ENCODE data around the gene KCNJ11.
A peak's percentile ranks its signal among the peaks of the same experiment; 100 is the strongest.

KCNJ11 gene

GRCh38 chr11:17366495-17366894 is 22.0 kb downstream of the KCNJ11 start:
- Histone ChIP-seq H3K4me3 (ENCODE audit: insufficient read length, low read depth) (no peak overlapping the region), H3K4me1 (ENCODE audit: insufficient read depth, insufficient read length) (no peaks in the 10 kb centered on the region), H3K36me3 (ENCODE audit: insufficient read depth, insufficient read length, low read length) (no peaks in the 10 kb centered on the region), H3K9me3 (ENCODE audit: insufficient read depth, low read length) (peaks cover 34% of the 10 kb centered on the region), H3K27me3 (ENCODE audit: insufficient read depth, insufficient read length) (no peaks in the 10 kb centered on the region), H3K9ac (ENCODE audit: insufficient read length, low read depth) (no peak overlapping the region)
- DNase-seq (ENCODE audit: low read depth, low spot score) = no peak
- TF ChIP-seq SUZ12 (IDR thresholded peaks at IDR 0.05; ENCODE audit: extremely low read depth, insufficient read depth, insufficient read length) (no peak), ZNF274 (IDR thresholded peaks at IDR 0.05; ENCODE audit: low read depth, low read length) (no peak), YY1 (IDR thresholded peaks at IDR 0.05; ENCODE audit: insufficient read depth, insufficient read length) (no peak)

GRCh38 chr11:17354601-17354991 is 33.9 kb downstream of the KCNJ11 start:
- no peak overlapping the region for H3K4me3 ChIP-seq (ENCODE audit: insufficient read length, low read depth)
- no peak for TF ChIP-seq SUZ12 (IDR thresholded peaks at IDR 0.05; ENCODE audit: extremely low read depth, insufficient read depth, insufficient read length)
- no peaks in the 10 kb centered on the region for H3K36me3 ChIP-seq (ENCODE audit: insufficient read depth, insufficient read length, low read length)
- H3K4me1 ChIP-seq (ENCODE audit: insufficient read depth, insufficient read length) = peaks cover 5% of the 10 kb centered on the region
- no peak overlapping the region for H3K9ac ChIP-seq (ENCODE audit: insufficient read length, low read depth)
- peaks cover 48% of the 10 kb centered on the region for H3K27me3 ChIP-seq (ENCODE audit: insufficient read depth, insufficient read length)
- no peaks in the 10 kb centered on the region for H3K9me3 ChIP-seq (ENCODE audit: insufficient read depth, low read length)
- no peak for DNase-seq (ENCODE audit: low read depth, low spot score)

- TF ChIP-seq ZNF274 (IDR thresholded peaks at IDR 0.05; ENCODE audit: low read depth, low read length) (no peak), YY1 (IDR thresholded peaks at IDR 0.05; ENCODE audit: insufficient read depth, insufficient read length) (no peak), SUZ12 (IDR thresholded peaks at IDR 0.05; ENCODE audit: extremely low read depth, insufficient read depth, insufficient read length) (no peak)
- Histone ChIP-seq H3K27me3 (ENCODE audit: insufficient read depth, insufficient read length) (peaks cover 54% of the 10 kb centered on the region), H3K9ac (ENCODE audit: insufficient read length, low read depth) (peak overlapping the region; percentile 66), H3K36me3 (ENCODE audit: insufficient read depth, insufficient read length, low read length) (no peaks in the 10 kb centered on the region), H3K9me3 (ENCODE audit: insufficient read depth, low read length) (no peaks in the 10 kb centered on the region), H3K4me3 (ENCODE audit: insufficient read length, low read depth) (peak overlapping the region; percentile 27), H3K4me1 (ENCODE audit: insufficient read depth, insufficient read length) (peaks cover 5% of the 10 kb centered on the region)
- DNase-seq (ENCODE audit: low read depth, low spot score) = no peak
Observed at GRCh38 chr11:17353821-17354600, 34.4 kb downstream of the KCNJ11 start.

DNA sequence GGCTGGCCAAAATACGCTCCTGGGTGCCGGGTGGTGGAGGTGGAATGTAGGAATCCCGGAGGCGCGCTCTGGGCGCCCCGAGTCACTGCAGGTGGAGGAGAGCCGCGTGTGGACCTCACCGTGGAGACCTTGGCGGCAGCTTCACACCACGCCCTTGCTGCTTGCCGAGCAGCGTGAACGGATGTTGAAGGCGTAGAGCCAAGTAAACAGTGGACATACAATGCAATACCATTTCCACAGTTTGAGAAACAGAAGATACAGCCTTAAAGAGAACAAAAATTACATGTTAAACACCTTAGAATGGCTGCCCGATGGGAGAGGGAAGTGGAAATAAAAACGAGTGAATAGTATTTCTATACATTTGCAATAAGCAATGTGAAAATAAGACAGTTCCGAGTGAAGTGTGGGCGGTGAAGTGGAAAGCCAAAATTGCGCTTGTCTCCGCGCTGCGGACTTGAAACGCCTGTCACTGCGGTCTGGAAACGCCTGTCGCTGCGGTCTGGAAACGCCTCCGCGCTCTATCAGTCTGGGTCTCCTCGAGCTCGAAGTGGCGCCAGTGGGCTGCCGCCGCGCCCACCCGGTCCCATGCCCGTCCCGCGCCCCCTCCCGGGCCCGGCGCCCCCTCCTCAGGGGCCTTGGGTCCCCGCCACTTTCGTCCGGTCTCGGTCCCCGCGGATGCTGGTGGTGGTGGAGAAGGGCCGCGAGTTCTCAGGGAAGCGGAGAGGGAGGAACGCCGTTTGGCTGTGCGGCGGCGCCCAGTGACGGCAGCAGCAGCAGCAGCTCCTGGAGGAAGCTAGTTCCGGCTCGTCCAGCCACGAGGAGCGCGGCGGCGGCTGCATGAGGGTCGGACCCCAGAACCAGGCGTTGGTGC is 35.3 kb downstream of the KCNJ11 start:
- Histone ChIP-seq H3K27me3 (ENCODE audit: insufficient read depth, insufficient read length) (peaks cover 55% of the 10 kb centered on the region), H3K36me3 (ENCODE audit: insufficient read depth, insufficient read length, low read length) (no peaks in the 10 kb centered on the region), H3K9ac (ENCODE audit: insufficient read length, low read depth) (peak overlapping the region; percentile 66), H3K4me1 (ENCODE audit: insufficient read depth, insufficient read length) (peaks cover 5% of the 10 kb centered on the region), H3K4me3 (ENCODE audit: insufficient read length, low read depth) (peak overlapping the region; percentile 28), H3K9me3 (ENCODE audit: insufficient read depth, low read length) (no peaks in the 10 kb centered on the region)
- TF ChIP-seq ZNF274 (IDR thresholded peaks at IDR 0.05; ENCODE audit: low read depth, low read length) (no peak), SUZ12 (IDR thresholded peaks at IDR 0.05; ENCODE audit: extremely low read depth, insufficient read depth, insufficient read length) (peak; percentile 86), YY1 (IDR thresholded peaks at IDR 0.05; ENCODE audit: insufficient read depth, insufficient read length) (no peak)
- DNase-seq (ENCODE audit: low read depth, low spot score) = no peak

GRCh38 chr11:17351510-17352176 is 36.8 kb downstream of the KCNJ11 start, which contains the start of gene NCR3LG1:
TSS of gene NCR3LG1 (plus strand) at chr11:17351800. CDS start at chr11:17351970, 170 bp downstream.
- Histone ChIP-seq H3K4me3 (ENCODE audit: insufficient read length, low read depth) (peak within 1 kb of the TSS; percentile 42), H3K9me3 (ENCODE audit: insufficient read depth, low read length) (no peaks in the 10 kb centered on the region), H3K27me3 (ENCODE audit: insufficient read depth, insufficient read length) (peaks cover 55% of the 10 kb centered on the region), H3K4me1 (ENCODE audit: insufficient read depth, insufficient read length) (peaks cover 5% of the 10 kb centered on the region), H3K36me3 (ENCODE audit: insufficient read depth, insufficient read length, low read length) (no peaks in the 10 kb centered on the region), H3K9ac (ENCODE audit: insufficient read length, low read depth) (peak within 1 kb of the TSS; percentile 50)
- no peak for DNase-seq (ENCODE audit: low read depth, low spot score)
- TF ChIP-seq YY1 (IDR thresholded peaks at IDR 0.05; ENCODE audit: insufficient read depth, insufficient read length) (no peak), ZNF274 (IDR thresholded peaks at IDR 0.05; ENCODE audit: low read depth, low read length) (no peak)

DNA sequence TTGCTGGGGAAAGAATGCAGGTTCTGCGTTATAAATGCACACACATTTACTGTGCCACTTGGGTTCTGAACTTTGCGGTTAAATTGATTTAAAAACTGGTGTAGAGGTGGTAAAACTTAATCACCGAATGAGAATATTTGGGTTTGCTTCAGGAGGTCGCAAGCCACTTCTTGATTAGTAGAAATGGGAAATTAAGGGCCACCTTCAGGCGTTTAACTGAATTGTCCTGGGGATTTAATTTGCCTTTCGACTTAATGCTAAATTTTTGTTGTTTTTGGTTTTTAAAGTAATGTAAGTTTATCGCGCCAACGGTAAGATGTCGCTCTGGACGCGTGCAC is 37.3 kb downstream of the KCNJ11 start:
- H3K9me3 ChIP-seq (ENCODE audit: insufficient read depth, low read length) = no peaks in the 10 kb centered on the region
- H3K4me3 ChIP-seq (ENCODE audit: insufficient read length, low read depth) = no peak overlapping the region
- TF ChIP-seq SUZ12 (IDR thresholded peaks at IDR 0.05; ENCODE audit: extremely low read depth, insufficient read depth, insufficient read length) (no peak), ZNF274 (IDR thresholded peaks at IDR 0.05; ENCODE audit: low read depth, low read length) (no peak), YY1 (IDR thresholded peaks at IDR 0.05; ENCODE audit: insufficient read depth, insufficient read length) (no peak)
- DNase-seq (ENCODE audit: low read depth, low spot score) = no peak
- peaks cover 55% of the 10 kb centered on the region for H3K27me3 ChIP-seq (ENCODE audit: insufficient read depth, insufficient read length)
- H3K4me1 ChIP-seq (ENCODE audit: insufficient read depth, insufficient read length) = peaks cover 5% of the 10 kb centered on the region
- H3K9ac ChIP-seq (ENCODE audit: insufficient read length, low read depth) = no peak overlapping the region
- H3K36me3 ChIP-seq (ENCODE audit: insufficient read depth, insufficient read length, low read length) = no peaks in the 10 kb centered on the region
